ENCODE data around the gene SMC5. TPM values are rescaled to one million over a fixed set of nuclear protein-coding genes. Genes with fewer than 3 reads are reported as not detected.
A peak's percentile ranks its signal among the peaks of the same experiment; 100 is the strongest.

Gene SMC5
- total and polyA plus RNA-seq, 12 donors, result 6.9 to 16.4 (median 12.5) TPM

DNA sequence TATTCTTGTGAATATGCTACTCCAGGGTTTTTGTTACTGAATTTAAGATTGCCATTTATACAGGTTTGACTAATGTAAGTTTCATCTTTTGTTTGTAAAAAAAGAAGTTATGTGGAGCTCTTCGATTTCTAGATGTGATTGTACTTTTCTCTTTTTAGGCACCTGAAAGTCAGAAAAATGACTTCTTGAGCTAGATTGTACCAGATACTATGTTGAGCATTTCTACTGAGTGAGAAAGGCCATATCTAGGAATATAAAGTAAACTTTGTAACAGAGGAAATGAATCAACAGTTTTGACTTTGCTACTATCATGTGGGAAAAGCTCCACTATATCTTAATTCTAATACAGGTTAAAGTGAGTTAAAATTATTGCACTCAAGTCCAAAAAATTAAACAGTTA lies 25.1 kb downstream of the SMC5 start:
- Histone ChIP-seq H3K4me3 (no peak overlapping the region), H3K27me3 (no peaks in the 10 kb centered on the region), H3K27ac (peak overlapping the region in 4 of 10 donors; percentile 2 to 56 (median 26)), H3K4me1 (peaks cover 0 to 28% (median 21%) of the 10 kb centered on the region in 9 donors), H3K9me3 (no peaks in the 10 kb centered on the region), H3K36me3 (peaks cover 0 to 100% (median 26%) of the 10 kb centered on the region in 9 donors)
- 90 to 92% methylated on average over 1 of the region's 1 CpG for WGBS, 2 donors
- TF ChIP-seq, protein P1, sequence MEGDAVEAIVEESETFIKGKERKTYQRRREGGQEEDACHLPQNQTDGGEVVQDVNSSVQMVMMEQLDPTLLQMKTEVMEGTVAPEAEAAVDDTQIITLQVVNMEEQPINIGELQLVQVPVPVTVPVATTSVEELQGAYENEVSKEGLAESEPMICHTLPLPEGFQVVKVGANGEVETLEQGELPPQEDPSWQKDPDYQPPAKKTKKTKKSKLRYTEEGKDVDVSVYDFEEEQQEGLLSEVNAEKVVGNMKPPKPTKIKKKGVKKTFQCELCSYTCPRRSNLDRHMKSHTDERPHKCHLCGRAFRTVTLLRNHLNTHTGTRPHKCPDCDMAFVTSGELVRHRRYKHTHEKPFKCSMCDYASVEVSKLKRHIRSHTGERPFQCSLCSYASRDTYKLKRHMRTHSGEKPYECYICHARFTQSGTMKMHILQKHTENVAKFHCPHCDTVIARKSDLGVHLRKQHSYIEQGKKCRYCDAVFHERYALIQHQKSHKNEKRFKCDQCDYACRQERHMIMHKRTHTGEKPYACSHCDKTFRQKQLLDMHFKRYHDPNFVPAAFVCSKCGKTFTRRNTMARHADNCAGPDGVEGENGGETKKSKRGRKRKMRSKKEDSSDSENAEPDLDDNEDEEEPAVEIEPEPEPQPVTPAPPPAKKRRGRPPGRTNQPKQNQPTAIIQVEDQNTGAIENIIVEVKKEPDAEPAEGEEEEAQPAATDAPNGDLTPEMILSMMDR (IDR thresholded peaks at IDR 0.05), result no peak
- intact Hi-C loops (cut with DNase I), result no loop called here
- no peak for ATAC-seq
- DNase-seq, result no peak

DNA sequence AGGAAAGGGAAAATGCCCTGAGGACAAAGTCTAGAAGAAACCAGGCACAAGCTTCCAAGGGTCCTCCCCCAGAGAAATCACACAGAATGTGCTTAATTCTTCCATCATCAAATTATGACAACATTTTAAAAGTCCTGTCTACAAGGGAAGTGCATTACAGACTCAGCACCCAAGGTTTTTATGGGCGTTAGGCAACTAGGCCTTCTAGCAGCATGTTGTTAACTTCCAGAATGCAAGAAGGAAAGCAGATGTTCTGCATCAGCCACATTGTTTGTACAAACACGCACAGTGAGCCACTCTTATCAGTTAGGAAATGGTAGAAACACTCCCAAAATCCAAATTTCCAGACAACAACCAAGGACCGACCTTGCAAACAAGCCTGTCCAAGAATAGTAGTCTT lies 26.5 kb downstream of the SMC5 start:
- no peaks in the 10 kb centered on the region for H3K9me3 ChIP-seq
- no peak overlapping the region for H3K4me3 ChIP-seq
- peak overlapping the region in 6 of 10 donors; percentile 7 to 56 (median 22) for H3K27ac ChIP-seq
- peaks cover 0 to 28% (median 21%) of the 10 kb centered on the region in 9 donors for H3K4me1 ChIP-seq
- TF ChIP-seq, protein P1 (IDR thresholded peaks at IDR 0.05), result no peak
- no peaks in the 10 kb centered on the region for H3K27me3 ChIP-seq
- intact Hi-C loops (cut with DNase I), result loop anchor here in 1 of 10 donors (5.0 kb wide), 1 partner anchor 42 kb away; no protein-coding TSS in a partner anchor
- ATAC-seq (peak; percentile 34 to 92 (median 72)), DNase-seq (no peak)
- WGBS, 2 donors, result 40 to 56% methylated on average over 3 of the region's 3 CpGs
- peaks cover 0 to 100% (median 21%) of the 10 kb centered on the region in 9 donors for H3K36me3 ChIP-seq

- no peaks in the 10 kb centered on the region for H3K27me3 ChIP-seq
- H3K9me3 ChIP-seq, result peaks cover 0 to 4% (median 0%) of the 10 kb centered on the region in 11 donors
- H3K27ac ChIP-seq, result peak overlapping the region in 4 of 10 donors; percentile 7 to 56 (median 28)
- ATAC-seq (no peak), DNase-seq (no peak)
- H3K4me1 ChIP-seq, result peaks cover 0 to 28% (median 21%) of the 10 kb centered on the region in 9 donors
- intact Hi-C loops (cut with DNase I), result loop anchor here in 1 of 10 donors (5.0 kb wide), 1 partner anchor 41 kb away; no protein-coding TSS in a partner anchor
- H3K36me3 ChIP-seq, result peaks cover 0 to 99% (median 18%) of the 10 kb centered on the region in 9 donors
- WGBS, 2 donors, result 80 to 81% methylated on average over 4 of the region's 4 CpGs
- TF ChIP-seq, protein P1 (IDR thresholded peaks at IDR 0.05), result no peak
- no peak overlapping the region for H3K4me3 ChIP-seq
Observed at GRCh38 chr9:70285981-70286598, 27.3 kb downstream of the SMC5 start.

DNA sequence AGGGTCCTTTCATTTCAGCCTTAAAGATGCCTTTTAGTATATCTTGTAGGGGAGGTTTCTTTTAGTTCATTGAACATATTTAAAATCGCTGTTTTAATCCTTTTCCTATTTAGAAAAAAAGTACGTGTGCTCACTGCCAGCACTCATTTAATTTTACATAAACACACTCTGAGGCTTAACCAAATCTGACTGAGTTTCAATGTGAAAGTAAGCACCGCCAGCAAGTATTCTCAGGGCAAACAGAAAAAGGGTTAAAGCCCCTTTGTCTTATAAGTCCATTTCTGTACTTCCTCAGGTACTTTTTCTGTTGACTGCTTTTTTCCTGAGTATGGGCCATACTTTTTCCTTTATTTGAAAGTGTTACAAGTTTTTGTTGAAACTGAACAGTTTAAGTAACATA lies 31.8 kb downstream of the SMC5 start:
- Histone ChIP-seq H3K27ac (no peak overlapping the region), H3K4me3 (no peak overlapping the region), H3K4me1 (peaks cover 0 to 8% (median 2%) of the 10 kb centered on the region in 9 donors), H3K9me3 (peaks cover 0 to 20% (median 12%) of the 10 kb centered on the region in 11 donors), H3K27me3 (no peaks in the 10 kb centered on the region), H3K36me3 (peaks cover 0 to 75% (median 13%) of the 10 kb centered on the region in 9 donors)
- 98 to 99% methylated on average over 3 of the region's 3 CpGs for WGBS, 2 donors
- TF ChIP-seq, protein P1 (IDR thresholded peaks at IDR 0.05), result no peak
- DNase-seq (no peak), ATAC-seq (no peak)
- intact Hi-C loops (cut with DNase I), result no loop called here

Measured in heart right ventricle (tissue), 16 donors.